ENCODE measurements around the gene STXBP5L.
"Not testable (repeated sequence)": the region's sequence is repeated elsewhere in the genome, so short reads cannot be mapped to it uniquely, and the experiment has no call there.

STXBP5L gene

GRCh38 chr3:121399820-121400219, 491.8 kb downstream of the STXBP5L start:
- TF ChIP-seq ZNF274 (IDR thresholded peaks at IDR 0.05; ENCODE audit: low read depth, low read length) = no peak

DNA sequence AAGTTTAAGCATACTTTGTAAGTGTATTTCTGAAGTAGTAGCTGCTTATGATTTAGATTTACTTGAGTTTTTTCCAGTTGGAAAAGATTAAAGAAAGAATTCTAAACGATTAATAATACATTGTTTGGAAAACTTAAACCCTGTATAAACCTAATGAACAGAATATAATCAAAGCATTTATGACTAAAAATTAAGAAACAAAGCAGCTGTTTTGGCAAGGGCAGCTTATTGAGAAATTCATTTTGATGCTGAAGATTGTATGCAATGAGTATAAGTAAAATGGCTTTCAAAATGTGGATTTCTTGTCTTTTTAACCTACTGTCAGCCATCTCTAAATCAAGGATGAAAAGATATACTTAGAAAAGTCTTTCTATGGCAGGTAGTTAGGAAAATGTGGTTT, 497.6 kb downstream of the STXBP5L start:
- no peak for TF ChIP-seq ZNF274 (IDR thresholded peaks at IDR 0.05; ENCODE audit: low read depth, low read length)

More at GRCh38 chr3:121399820-121400219, 491.8 kb downstream of the STXBP5L start:
- H3K4me3 ChIP-seq (ENCODE audit: low read length) = no peak overlapping the region

GRCh38 chr3:121411523-121411922, 503.5 kb downstream of the STXBP5L start:
- TF ChIP-seq ZNF274 (IDR thresholded peaks at IDR 0.05; ENCODE audit: low read depth, low read length) = no peak
- H3K4me3 ChIP-seq (ENCODE audit: low read length) = no peak overlapping the region

More for the DNA sequence above, 497.6 kb downstream of the STXBP5L start:
- no peak overlapping the region for H3K4me3 ChIP-seq (ENCODE audit: low read length)

DNA sequence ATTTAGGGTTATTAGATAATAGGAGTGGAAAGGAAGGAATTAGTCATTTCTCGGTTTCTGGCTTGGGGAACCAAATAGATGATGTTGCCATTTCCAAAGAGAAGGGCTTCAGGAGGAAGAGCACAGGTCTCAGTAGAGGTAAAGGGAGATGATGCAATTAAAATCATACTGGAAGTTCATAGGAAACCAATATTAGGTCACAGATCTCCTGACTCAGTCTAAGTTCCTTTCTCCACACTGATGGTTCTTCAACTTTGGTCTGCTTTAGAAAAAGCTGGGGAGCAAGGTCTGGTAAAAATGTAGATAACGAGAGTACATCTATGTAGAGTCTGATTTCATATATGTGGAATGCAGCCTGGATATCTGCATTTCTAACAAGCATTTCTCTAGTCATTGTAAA, 506.9 kb downstream of the STXBP5L start:
- no peak overlapping the region for H3K4me3 ChIP-seq (ENCODE audit: low read length)
- TF ChIP-seq ZNF274 (IDR thresholded peaks at IDR 0.05; ENCODE audit: low read depth, low read length) = no peak

DNA sequence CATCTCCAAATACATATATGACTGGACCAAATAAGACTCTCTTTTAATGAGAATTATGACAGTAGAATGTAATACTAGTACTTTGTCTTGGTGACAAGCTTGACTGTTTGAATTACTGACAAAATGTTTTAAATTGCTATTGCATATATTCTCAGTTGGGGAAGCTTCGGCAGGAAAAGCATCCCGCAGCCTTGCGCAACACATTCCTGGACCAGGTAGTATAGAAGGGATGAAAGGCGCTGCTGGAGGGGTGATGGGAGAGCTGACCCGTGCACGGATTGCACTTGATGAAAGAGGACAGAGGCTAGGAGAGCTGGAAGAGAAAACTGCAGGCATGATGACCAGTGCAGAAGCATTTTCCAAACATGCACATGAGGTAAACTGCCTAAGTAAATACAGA, 510.2 kb downstream of the STXBP5L start:
- TF ChIP-seq ZNF274 (IDR thresholded peaks at IDR 0.05; ENCODE audit: low read depth, low read length) = no peak
- H3K4me3 ChIP-seq (ENCODE audit: low read length) = no peak overlapping the region

DNA sequence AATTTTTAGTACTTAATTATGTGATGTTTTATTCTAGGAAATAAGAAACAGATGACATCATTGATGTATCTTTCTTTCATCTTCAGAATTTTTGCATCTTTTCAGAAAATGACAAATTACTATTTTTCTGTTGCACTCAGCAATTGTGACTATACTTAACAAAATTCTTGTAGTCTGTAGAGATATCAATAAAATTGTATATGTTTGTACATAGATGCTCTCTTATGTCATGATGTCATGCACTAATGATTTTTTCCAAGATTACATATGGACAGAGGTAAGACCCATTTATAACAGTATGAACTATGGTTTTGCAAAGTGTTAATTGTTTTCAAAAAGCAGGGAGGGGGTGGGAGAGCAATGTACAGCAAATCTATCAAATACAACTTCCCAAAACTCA, 516.5 kb downstream of the STXBP5L start:
- TF ChIP-seq ZNF274 (IDR thresholded peaks at IDR 0.05; ENCODE audit: low read depth, low read length) = no peak

GRCh38 chr3:121430664-121431215, 522.7 kb downstream of the STXBP5L start:
- TF ChIP-seq ZNF274 (IDR thresholded peaks at IDR 0.05; ENCODE audit: low read depth, low read length) = no peak

More for the DNA sequence above, 516.5 kb downstream of the STXBP5L start:
- H3K4me3 ChIP-seq (ENCODE audit: low read length) = no peak overlapping the region

GRCh38 chr3:121431726-121432517, 523.9 kb downstream of the STXBP5L start:
- TF ChIP-seq ZNF274 (IDR thresholded peaks at IDR 0.05; ENCODE audit: low read depth, low read length) = no peak
- no peak overlapping the region for H3K4me3 ChIP-seq (ENCODE audit: low read length)

More at GRCh38 chr3:121430664-121431215, 522.7 kb downstream of the STXBP5L start:
- H3K4me3 ChIP-seq (ENCODE audit: low read length) = no peak overlapping the region

DNA sequence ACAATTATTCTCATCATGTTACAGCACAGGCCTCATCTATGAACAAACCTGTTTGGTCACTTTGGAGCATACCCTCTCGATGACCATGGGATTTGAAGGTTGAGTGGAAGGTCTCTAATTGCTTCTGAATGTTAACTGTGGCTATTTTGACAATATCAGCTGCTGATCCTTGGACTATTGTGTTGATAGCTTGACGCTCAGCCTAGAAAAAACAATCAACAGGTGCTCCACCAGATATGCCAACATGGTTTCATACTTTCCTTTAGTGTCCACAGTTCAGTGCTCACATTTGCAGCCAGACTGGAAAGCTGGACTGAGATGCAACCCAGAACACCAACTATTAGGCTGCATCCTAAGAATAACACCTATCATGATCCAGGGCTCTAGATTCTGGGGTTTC, 528.1 kb downstream of the STXBP5L start:
- no peak overlapping the region for H3K4me3 ChIP-seq (ENCODE audit: low read length)
- TF ChIP-seq ZNF274 (IDR thresholded peaks at IDR 0.05; ENCODE audit: low read depth, low read length) = no peak

GRCh38 chr3:121436641-121437040, 528.6 kb downstream of the STXBP5L start:
- TF ChIP-seq ZNF274 (IDR thresholded peaks at IDR 0.05; ENCODE audit: low read depth, low read length) = no peak
- no peak overlapping the region for H3K4me3 ChIP-seq (ENCODE audit: low read length)

- TF ChIP-seq ZNF274 (IDR thresholded peaks at IDR 0.05; ENCODE audit: low read depth, low read length) = no peak
- H3K4me3 ChIP-seq (ENCODE audit: low read length) = no peak overlapping the region
Measured at GRCh38 chr3:121443456-121443855, 535.5 kb downstream of the STXBP5L start.

DNA sequence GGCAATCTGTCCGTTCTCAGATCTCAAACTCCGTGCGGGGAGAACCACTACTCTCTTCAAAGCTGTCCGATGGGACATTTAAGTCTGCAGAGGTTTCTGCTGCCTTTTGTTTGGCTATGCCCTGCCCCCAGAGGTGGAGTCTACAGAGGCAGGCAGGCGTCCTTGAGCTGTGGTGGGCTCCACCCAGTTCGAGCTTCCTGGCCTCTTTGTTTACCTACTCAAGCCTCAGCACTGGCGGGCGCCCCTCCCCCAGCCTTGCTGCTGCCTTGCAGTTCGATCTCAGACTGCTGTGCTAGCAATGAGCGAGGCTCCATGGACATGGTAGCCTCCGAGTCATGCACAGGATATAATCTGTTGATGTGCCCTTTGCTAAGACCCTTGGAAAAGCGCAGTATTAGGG, 543.7 kb downstream of the STXBP5L start:
- H3K4me3 ChIP-seq (ENCODE audit: low read length) = not testable (repeated sequence)

GRCh38 chr3:121462565-121462964, 554.6 kb downstream of the STXBP5L start:
- H3K4me3 ChIP-seq (ENCODE audit: low read length) = no peak overlapping the region
- TF ChIP-seq ZNF274 (IDR thresholded peaks at IDR 0.05; ENCODE audit: low read depth, low read length) = no peak

DNA sequence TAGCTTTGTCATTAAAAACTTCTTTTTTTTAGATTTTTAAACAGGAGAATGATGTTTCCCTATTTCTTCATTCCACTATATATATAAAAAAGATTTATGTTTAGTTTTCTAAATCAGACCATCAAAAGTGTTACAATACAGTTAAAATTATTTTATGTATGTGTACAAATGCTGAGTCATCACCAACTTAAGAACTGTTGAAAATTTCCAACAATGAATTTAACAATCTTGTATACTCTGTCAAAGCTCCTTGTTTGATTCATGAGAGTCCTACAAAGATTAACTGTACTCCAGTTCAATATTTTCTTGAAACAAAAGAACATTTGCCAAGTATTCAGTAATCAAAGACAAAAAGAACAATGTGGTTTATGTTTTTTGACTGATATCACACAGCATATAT, 555.7 kb downstream of the STXBP5L start:
- TF ChIP-seq ZNF274 (IDR thresholded peaks at IDR 0.05; ENCODE audit: low read depth, low read length) = no peak
- H3K4me3 ChIP-seq (ENCODE audit: low read length) = no peak overlapping the region

- no peak for TF ChIP-seq ZNF274 (IDR thresholded peaks at IDR 0.05; ENCODE audit: low read depth, low read length)
- no peak overlapping the region for H3K4me3 ChIP-seq (ENCODE audit: low read length)
Measured at GRCh38 chr3:121467085-121467484, 559.1 kb downstream of the STXBP5L start.

All from GM08714 (cell line).